DOHH2 (cell line): ENCODE data around the gene TNFRSF11A.

Experiments
- H3F3A ChIP-seq: fragments of 200-600 bp; sonication (generic), shearing (Covaris generic); 2 replicates; pipeline ENCODE4 v1.6.0; 2016; ENCODE audit warnings: antibody characterized with exemption, mild to moderate bottlenecking; ENCODE audit not compliant: control insufficient read depth, insufficient read depth
- H3K27ac ChIP-seq: fragments of 200-600 bp; sonication (generic); 2 replicates; pipeline ENCODE4 v1.5.1; 2014; ENCODE audit warnings: low read depth, mild to moderate bottlenecking, low read length, moderate library complexity
- H3K27me3 ChIP-seq: fragments of 200-600 bp; sonication (generic); 2 replicates; pipeline ENCODE4 v1.6.1; 2014; ENCODE audit warnings: mild to moderate bottlenecking, low read length, mixed read lengths; ENCODE audit not compliant: control insufficient read depth
- H3K36me3 ChIP-seq: fragments of 200-600 bp; sonication (generic); 2 replicates; pipeline ENCODE4 v1.6.1; 2014; ENCODE audit warnings: mild to moderate bottlenecking, low read length, moderate library complexity, mixed read lengths; ENCODE audit not compliant: control insufficient read depth
- H3K4me1 ChIP-seq: fragments of 200-600 bp; sonication (generic); 2 replicates; pipeline ENCODE4 v1.6.1; 2014; ENCODE audit warnings: mild to moderate bottlenecking, low read length, mixed read lengths; ENCODE audit not compliant: control insufficient read depth
- H3K4me2 ChIP-seq: fragments of 200-600 bp; sonication (generic); 2 replicates; pipeline ENCODE4 v1.6.0; 2014; ENCODE audit warnings: mild to moderate bottlenecking, low read length, moderate library complexity
- H3K4me3 ChIP-seq: fragments of 200-600 bp; sonication (generic); 2 replicates; pipeline ENCODE4 v1.5.1; 2014; ENCODE audit warnings: mild to moderate bottlenecking, low read length, mixed read lengths
- H3K79me2 ChIP-seq: fragments of 200-600 bp; sonication (generic); 2 replicates; pipeline ENCODE4 v1.6.1; 2014; ENCODE audit warnings: mild to moderate bottlenecking, low read length, mixed read lengths; ENCODE audit not compliant: control insufficient read depth
- H3K9me2 ChIP-seq: fragments of 200-600 bp; sonication (generic); replicated peaks from 2 replicates; pipeline ENCODE4 v1.6.1; 2014; ENCODE audit warnings: mild to moderate bottlenecking, low read length, mixed read lengths; ENCODE audit not compliant: control insufficient read depth
- H3K9me3 ChIP-seq: fragments of 200-600 bp; sonication (generic); 2 replicates; pipeline ENCODE4 v1.6.1; 2014; ENCODE audit warnings: antibody characterized with exemption, low read length, mixed read lengths; ENCODE audit not compliant: control insufficient read depth, insufficient read depth
- H4K20me1 ChIP-seq: fragments of 200-600 bp; sonication (generic); 2 replicates; pipeline ENCODE4 v1.6.0; 2014; ENCODE audit warnings: low read depth, mild to moderate bottlenecking, antibody characterized with exemption, low read length, moderate library complexity; ENCODE audit not compliant: control insufficient read depth, insufficient read depth
- CTCF ChIP-seq: fragments of 200-600 bp; sonication (generic); IDR thresholded peaks from one replicate; pipeline ENCODE4 v1.5.1; 2014; ENCODE audit warnings: antibody characterized with exemption, mild to moderate bottlenecking, low read depth, low read length; ENCODE audit not compliant: poor library complexity, severe bottlenecking
- EZH2phosphoT487 ChIP-seq: fragments of 200-600 bp; sonication (generic); IDR thresholded peaks from 2 replicates; pipeline ENCODE4 v1.6.1; 2017; ENCODE audit warnings: borderline replicate concordance, mild to moderate bottlenecking, antibody characterized with exemption, low read length, moderate library complexity, mixed read lengths

The TNFRSF11A gene

GRCh38 chr18:62332964-62333695, 8.0 kb downstream of the TNFRSF11A start:
- no peak for TF ChIP-seq EZH2phosphoT487
- no peak for TF ChIP-seq CTCF
- H3K9me3 ChIP-seq, result no peaks in the 10 kb centered on the region
- peaks cover 7% of the 10 kb centered on the region; the same call in 1 of the 2 replicates for H3K27me3 ChIP-seq
- no peak overlapping the region for H3K4me3 ChIP-seq
- H3K79me2 ChIP-seq, result no peaks in the 10 kb centered on the region
- H3K36me3 ChIP-seq, result no peaks in the 10 kb centered on the region
- H3K27ac ChIP-seq, result no peak overlapping the region
- no peak overlapping the region for H3K4me2 ChIP-seq
- H4K20me1 ChIP-seq, result no peaks in the 10 kb centered on the region
- peaks cover 12% of the 10 kb centered on the region for H3K4me1 ChIP-seq
- H3F3A ChIP-seq, result no peaks in the 10 kb centered on the region
- H3K9me2 ChIP-seq, result no peaks in the 10 kb centered on the region

DNA sequence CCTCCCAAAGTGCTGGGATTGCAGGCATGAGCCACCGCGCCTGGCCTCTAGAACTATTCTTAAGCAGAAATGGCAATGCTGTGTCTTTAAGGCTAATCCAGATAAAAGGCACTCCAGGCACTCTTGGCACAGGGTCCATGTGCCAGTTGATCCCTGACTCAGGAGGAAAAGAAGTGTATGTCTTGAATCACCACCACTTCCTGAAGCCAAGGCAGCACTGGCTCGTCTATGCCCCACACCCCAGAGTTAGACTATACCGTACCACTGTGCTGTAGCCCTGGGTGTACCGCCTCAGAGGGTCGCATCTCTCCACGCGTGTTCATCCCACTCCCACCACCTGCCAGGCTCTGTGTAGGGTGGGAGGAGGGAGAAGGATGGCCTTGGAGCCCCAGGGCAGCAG, 9.0 kb downstream of the TNFRSF11A start:
- Histone ChIP-seq H3K9me3 (no peaks in the 10 kb centered on the region), H4K20me1 (no peaks in the 10 kb centered on the region), H3K9me2 (no peaks in the 10 kb centered on the region), H3K4me1 (peaks cover 12% of the 10 kb centered on the region), H3F3A (no peaks in the 10 kb centered on the region), H3K4me2 (no peak overlapping the region), H3K4me3 (no peak overlapping the region), H3K27me3 (peaks cover 9% of the 10 kb centered on the region; the same call in 1 of the 2 replicates), H3K36me3 (no peaks in the 10 kb centered on the region), H3K27ac (no peak overlapping the region), H3K79me2 (no peaks in the 10 kb centered on the region)
- TF ChIP-seq EZH2phosphoT487 (no peak), CTCF (no peak)

- no peaks in the 10 kb centered on the region for H3K36me3 ChIP-seq
- no peaks in the 10 kb centered on the region for H3K9me2 ChIP-seq
- no peak overlapping the region for H3K4me2 ChIP-seq
- H3K9me3 ChIP-seq, result no peaks in the 10 kb centered on the region
- no peaks in the 10 kb centered on the region for H4K20me1 ChIP-seq
- no peaks in the 10 kb centered on the region for H3F3A ChIP-seq
- H3K79me2 ChIP-seq, result no peaks in the 10 kb centered on the region
- peaks cover 12% of the 10 kb centered on the region for H3K4me1 ChIP-seq
- TF ChIP-seq CTCF (no peak), EZH2phosphoT487 (no peak)
- H3K27me3 ChIP-seq, result peaks cover 9% of the 10 kb centered on the region; the same call in 1 of the 2 replicates
- no peak overlapping the region for H3K4me3 ChIP-seq
- no peak overlapping the region for H3K27ac ChIP-seq
These were observed 10.4 kb downstream of the TNFRSF11A start for GRCh38 chr18:62335494-62335893.
